Thymus (tissue), 14 donors: ENCODE data around the gene ITSN2. TPM values are rescaled to one million over a fixed set of nuclear protein-coding genes. Genes with fewer than 3 reads are reported as not detected.
A peak's percentile ranks its signal among the peaks of the same experiment; 100 is the strongest.
"Not testable (repeated sequence)": the region's sequence is repeated elsewhere in the genome, so short reads cannot be mapped to it uniquely, and the experiment has no call there.

Experiments used
- DNase-seq, 9 donors: peaks; one replicate each; pipeline ENCODE4 v3.0.0-alpha.2; 2013; ENCODE audit warnings: low spot score in 9 of 9, low read depth in 6 of 9, missing footprints in 1 of 9
- H3K27ac ChIP-seq, 2 donors: one replicate each; pipeline ENCODE4 v1.5.1; 2013; ENCODE audit warnings: control low read depth in 1 of 2, low read depth in 1 of 2, low read length in 1 of 2, mild to moderate bottlenecking in 1 of 2, moderate library complexity in 1 of 2
- H3K27me3 ChIP-seq, 2 donors: one replicate each; pipeline ENCODE4 v1.5.1; 2013; ENCODE audit warnings: low read length in 1 of 2; ENCODE audit not compliant: control insufficient read depth in 2 of 2, insufficient read depth in 1 of 2
- H3K36me3 ChIP-seq, 2 donors: one replicate each; pipeline ENCODE4 v1.5.1; 2013; ENCODE audit warnings: low read length in 1 of 2, mild to moderate bottlenecking in 1 of 2, moderate library complexity in 1 of 2; ENCODE audit not compliant: control insufficient read depth in 2 of 2, insufficient read depth in 2 of 2
- H3K4me1 ChIP-seq, 2 donors: one replicate each; pipeline ENCODE4 v1.5.1; 2013; ENCODE audit warnings: low read length in 2 of 2; ENCODE audit not compliant: control insufficient read depth in 2 of 2, insufficient read depth in 2 of 2
- H3K4me3 ChIP-seq, 2 donors: one replicate each; pipeline ENCODE4 v1.5.1; 2013; ENCODE audit warnings: low read length in 2 of 2, control low read depth in 1 of 2, mild to moderate bottlenecking in 1 of 2
- H3K9me3 ChIP-seq, 2 donors: one replicate each; pipeline ENCODE4 v1.5.1; 2013; ENCODE audit warnings: low read length in 1 of 2, mild to moderate bottlenecking in 1 of 2; ENCODE audit not compliant: control insufficient read depth in 2 of 2, insufficient read depth in 1 of 2
- WGBS: extraction: QIAGEN DNeasy Blood & Tissue Kit; methylation state at CpG from one replicate; pipeline ENCODE4 v1.1.7; 2013; 5-methylcytosine and 5-hydroxymethylcytosine counted together
- long read RNA-seq, 10 donors: transcript quantifications; one replicate each; lab custom pipeline, GENCODE V29; 2026
- polyA plus RNA-seq: library from polyadenylated mRNA; stranded (reverse); fragments of 200-250 nt; gene quantifications from one replicate; pipeline ENCODE4 v1.2.3, GENCODE V29; 2013
- total RNA-seq: library from RNA; stranded (reverse); fragments of 120-200 nt; gene quantifications from one replicate; pipeline ENCODE4 v1.2.4, GENCODE V29; 2013
- donor health status: healthy.

Gene ITSN2
- 30.5 TPM for total RNA-seq
- 74.6 TPM for polyA plus RNA-seq
- long read RNA-seq, donor 1, result 0 reads
- long read RNA-seq, donor 2, partial matches to known transcripts, result 24 of 24 reads
- long read RNA-seq, donor 2, other reads (novel, unspliced or antisense), result 0 of 24 reads
- long read RNA-seq, donor 3, full-length matches to known transcripts, result 1 of 13 reads
- long read RNA-seq, donor 3, partial matches to known transcripts, result 12 of 13 reads
- long read RNA-seq, donor 3, other reads (novel, unspliced or antisense), result 0 of 13 reads
- long read RNA-seq, donor 4, result 0 reads
- long read RNA-seq, donor 5, partial matches to known transcripts, result 0 of 2 reads
- long read RNA-seq, donor 5, other reads (novel, unspliced or antisense), result 0 of 2 reads
- long read RNA-seq, donor 6, partial matches to known transcripts, result 5 of 6 reads
- long read RNA-seq, donor 6, other reads (novel, unspliced or antisense), result 0 of 6 reads
- long read RNA-seq, donor 7, partial matches to known transcripts, result 0 of 1 reads
- long read RNA-seq, donor 7, other reads (novel, unspliced or antisense), result 0 of 1 reads
- long read RNA-seq, donor 8, result 0 reads
- long read RNA-seq, donor 9, result 0 reads
- long read RNA-seq, donor 10, result 0 reads

- Histone ChIP-seq H3K27ac (peak within 1 kb of the TSS; percentile 88 to 89), H3K36me3 (peaks cover 0 to 2% of the 10 kb centered on the region in 2 donors), H3K4me1 (peaks cover 3 to 10% of the 10 kb centered on the region in 2 donors), H3K9me3 (no peaks in the 10 kb centered on the region), H3K4me3 (peak within 1 kb of the TSS; percentile 79 to 94), H3K27me3 (no peaks in the 10 kb centered on the region)
- DNase-seq, result peak in 8 of 9 donors; percentile 47 to 90 (median 70)
- under 1% methylated on average over 96 of the region's 96 CpGs for WGBS
Measured at GRCh38 chr2:24360050-24360962, at the start of gene ITSN2. ITSN2 (minus strand) TSS chr2:24360536; CDS start chr2:24328082, 32,454 bp downstream.

- Histone ChIP-seq H3K4me3 (no peak overlapping the region), H3K36me3 (no peaks in the 10 kb centered on the region), H3K4me1 (no peaks in the 10 kb centered on the region), H3K27ac (no peak overlapping the region), H3K9me3 (no peaks in the 10 kb centered on the region), H3K27me3 (no peaks in the 10 kb centered on the region)
- no peak for DNase-seq
- 85% methylated on average over 5 of the region's 5 CpGs for WGBS
Measured at GRCh38 chr2:24409171-24409570, 48.8 kb upstream of the ITSN2 start.

GRCh38 chr2:24408704-24409103 lies 48.4 kb upstream of the ITSN2 start:
- DNase-seq, H3K27ac ChIP-seq, H3K9me3 ChIP-seq, H3K36me3 ChIP-seq, H3K27me3 ChIP-seq, H3K4me1 ChIP-seq, H3K4me3 ChIP-seq: not testable (repeated sequence)
- 92% methylated on average over 8 of the region's 8 CpGs for WGBS

GRCh38 chr2:24404491-24404921 lies 44.2 kb upstream of the ITSN2 start:
- WGBS, result 93% methylated on average over 7 of the region's 7 CpGs
- H3K4me3 ChIP-seq, result no peak overlapping the region
- peaks cover 0 to 5% of the 10 kb centered on the region in 2 donors for H3K4me1 ChIP-seq
- no peaks in the 10 kb centered on the region for H3K36me3 ChIP-seq
- H3K9me3 ChIP-seq, result no peaks in the 10 kb centered on the region
- no peak overlapping the region for H3K27ac ChIP-seq
- peaks cover 0 to 19% of the 10 kb centered on the region in 2 donors for H3K27me3 ChIP-seq
- no peak for DNase-seq

- no peak for DNase-seq
- Histone ChIP-seq H3K9me3 (no peaks in the 10 kb centered on the region), H3K36me3 (no peaks in the 10 kb centered on the region), H3K4me1 (peaks cover 0 to 5% of the 10 kb centered on the region in 2 donors), H3K27ac (no peak overlapping the region), H3K4me3 (no peak overlapping the region), H3K27me3 (peaks cover 0 to 19% of the 10 kb centered on the region in 2 donors)
- WGBS, result 91% methylated on average over 6 of the region's 6 CpGs
Measured at GRCh38 chr2:24403832-24404212, 43.5 kb upstream of the ITSN2 start.

GRCh38 chr2:24403168-24403831 lies 43.0 kb upstream of the ITSN2 start:
- DNase-seq, result no peak
- H3K36me3 ChIP-seq, result no peaks in the 10 kb centered on the region
- H3K9me3 ChIP-seq, result no peaks in the 10 kb centered on the region
- 90% methylated on average over 13 of the region's 22 CpGs for WGBS
- peaks cover 0 to 5% of the 10 kb centered on the region in 2 donors for H3K4me1 ChIP-seq
- H3K4me3 ChIP-seq, result no peak overlapping the region
- no peak overlapping the region for H3K27ac ChIP-seq
- peaks cover 0 to 19% of the 10 kb centered on the region in 2 donors for H3K27me3 ChIP-seq

- H3K9me3 ChIP-seq, result no peaks in the 10 kb centered on the region
- no peaks in the 10 kb centered on the region for H3K36me3 ChIP-seq
- H3K4me1 ChIP-seq, result peaks cover 0 to 5% of the 10 kb centered on the region in 2 donors
- H3K27me3 ChIP-seq, result peaks cover 0 to 19% of the 10 kb centered on the region in 2 donors
- no peak overlapping the region for H3K27ac ChIP-seq
- WGBS, result 63% methylated on average over 38 of the region's 38 CpGs
- H3K4me3 ChIP-seq, result no peak overlapping the region
- no peak for DNase-seq
Measured at GRCh38 chr2:24402242-24403097, 42.1 kb upstream of the ITSN2 start.
